SK-N-SH (cell line): ENCODE results near the gene RPGRIP1L. TPM values are rescaled to one million over a fixed set of nuclear protein-coding genes. Genes with fewer than 3 reads are reported as not detected.
A peak's percentile ranks its signal among the peaks of the same experiment; 100 is the strongest.

ENCODE experiments used
- CTCF ChIA-PET: fragments of 300-600, 350-600 bp; formaldehyde crosslinking; extraction: SDS; loops from one replicate; lab custom pipeline; 2021; lab: Yijun Ruan, JAX
- POLR2A ChIA-PET: fragments of 350-600 bp; sonication (Branson Sonifier 250); formaldehyde crosslinking; extraction: SDS; loops from one replicate; lab custom pipeline; 2020; ENCODE audit warnings: antibody characterized with exemption, inconsistent platforms; lab: Yijun Ruan, JAX
- DNase-seq: peaks from one replicate; pipeline ENCODE4 v3.0.0; 2012
- H2AFZ ChIP-seq: fragments of 200-600 bp; sonication (generic); 2 replicates; pipeline ENCODE4 v1.8.1; 2016; ENCODE audit warnings: antibody characterized with exemption, mild to moderate bottlenecking, low read depth
- H3F3A ChIP-seq: fragments of 200-600 bp; sonication (generic); replicated peaks from 2 replicates; pipeline ENCODE3; 2016; ENCODE audit warnings: antibody characterized with exemption, mild to moderate bottlenecking; ENCODE audit not compliant: insufficient read depth
- H3K27ac ChIP-seq, 2 experiments: fragments of 200-500 bp in 1 of 2; fragments of 200-600 bp in 1 of 2; sonication (Bioruptor generic) in 1 of 2; sonication (generic), shearing (Covaris generic) in 1 of 2; 2 replicates each; pipeline versions ENCODE4 v1.5.1 to v1.6.1; 2014 to 2016; ENCODE audit warnings: low read depth in 2 of 2, inconsistent platforms in 1 of 2, low read length in 1 of 2, mild to moderate bottlenecking in 1 of 2, mixed read lengths in 1 of 2
- H3K27me3 ChIP-seq: fragments of 200-600 bp; sonication (generic), shearing (Covaris generic); 2 replicates; pipeline ENCODE4 v1.6.1; 2016; ENCODE audit warnings: mixed run types; ENCODE audit not compliant: insufficient read depth
- H3K36me3 ChIP-seq, 2 experiments: fragments of 200-500 bp in 1 of 2; fragments of 200-600 bp in 1 of 2; sonication (Bioruptor generic) in 1 of 2; sonication (generic) in 1 of 2; replicated peaks in 1 of 2; 2 replicates each; pipeline versions ENCODE3 to v1.5.1; 2014 to 2016; ENCODE audit warnings: low read length in 1 of 2, mild to moderate bottlenecking in 1 of 2; ENCODE audit not compliant: insufficient read depth in 2 of 2, control insufficient read depth in 1 of 2
- H3K4me1 ChIP-seq, 2 experiments: fragments of 200-500 bp in 1 of 2; fragments of 200-600 bp in 1 of 2; sonication (Bioruptor generic) in 1 of 2; sonication (generic), shearing (Covaris generic) in 1 of 2; 2 replicates each; pipeline versions ENCODE4 v1.5.1 to v1.6.1; 2014 to 2016; ENCODE audit warnings: low read depth in 1 of 2, low read length in 1 of 2, mixed run types in 1 of 2; ENCODE audit not compliant: insufficient read depth in 2 of 2, control insufficient read depth in 1 of 2
- H3K4me2 ChIP-seq: fragments of 200-600 bp; sonication (generic), shearing (Covaris generic); 2 replicates; pipeline ENCODE4 v1.6.1; 2017; ENCODE audit warnings: mixed run types
- H3K4me3 ChIP-seq, 2 experiments: fragments of 200-500 bp in 1 of 2; fragments of 200-600 bp in 1 of 2; sonication (Bioruptor generic) in 1 of 2; sonication (generic), shearing (Covaris generic) in 1 of 2; 2 replicates each; pipeline versions ENCODE4 v1.5.1 to v1.8.1; 2014 to 2016; ENCODE audit warnings: low read depth in 2 of 2, inconsistent platforms in 1 of 2, low read length in 1 of 2, mild to moderate bottlenecking in 1 of 2, mixed read lengths in 1 of 2, moderate library complexity in 1 of 2
- H3K79me2 ChIP-seq: fragments of 200-600 bp; sonication (generic); 2 replicates; pipeline ENCODE4 v1.8.1; 2017; ENCODE audit warnings: mild to moderate bottlenecking; ENCODE audit not compliant: insufficient read depth
- H3K9ac ChIP-seq: fragments of 200-600 bp; sonication (generic); 2 replicates; pipeline ENCODE4 v1.6.1; 2017; ENCODE audit warnings: mixed run types
- H3K9me2 ChIP-seq: fragments of 200-600 bp; sonication (generic); 2 replicates; pipeline ENCODE4 v1.6.1; 2017; ENCODE audit warnings: mixed run types
- H3K9me3 ChIP-seq: fragments of 200-600 bp; sonication (generic); 2 replicates; pipeline ENCODE4 v1.6.1; 2017; ENCODE audit warnings: mixed run types, mild to moderate bottlenecking, moderate library complexity
- H4K20me1 ChIP-seq: fragments of 200-600 bp; sonication (generic); 2 replicates; pipeline ENCODE4 v1.6.1; 2017; ENCODE audit warnings: mild to moderate bottlenecking, mixed run types; ENCODE audit not compliant: insufficient read depth
- ELF1 ChIP-seq: IDR thresholded peaks from 2 replicates; pipeline ENCODE4 v1.4.0; 2012
- FOSL2 ChIP-seq: IDR thresholded peaks from 2 replicates; pipeline ENCODE4 v1.4.0; 2012; ENCODE audit warnings: low read depth, mild to moderate bottlenecking, moderate library complexity, borderline replicate concordance
- FOXJ3 ChIP-seq: sonication (generic); formaldehyde crosslinking; IDR thresholded peaks from 2 replicates; pipeline ENCODE4 v1.5.1; 2020; ENCODE audit warnings: mild to moderate bottlenecking, missing genetic modification reagents
- IRF3 ChIP-seq: fragments of 150-350 bp; IDR thresholded peaks from 2 replicates; pipeline ENCODE4 v1.6.1; 2016; ENCODE audit warnings: mild to moderate bottlenecking, low read depth, low read length
- MAX ChIP-seq: IDR thresholded peaks from 2 replicates; pipeline ENCODE4 v1.4.0; 2012; ENCODE audit warnings: low read depth
- NFIC ChIP-seq: IDR thresholded peaks from 2 replicates; pipeline ENCODE4 v1.4.0; 2012; ENCODE audit warnings: borderline replicate concordance
- PBX3 ChIP-seq: IDR thresholded peaks from 2 replicates; pipeline ENCODE4; 2012
- RFX5 ChIP-seq: IDR thresholded peaks from 2 replicates; pipeline ENCODE4 v1.6.1; 2012; ENCODE audit warnings: mild to moderate bottlenecking, improper control_type of control experiment, low read length
- TCF12 ChIP-seq: IDR thresholded peaks from 2 replicates; pipeline ENCODE4 v1.4.0; 2012
- USF1 ChIP-seq: IDR thresholded peaks from 2 replicates; pipeline ENCODE4 v1.4.0; 2012; ENCODE audit warnings: low read depth, borderline replicate concordance
- USF2 ChIP-seq: fragments of 150-350 bp; IDR thresholded peaks from 2 replicates; pipeline ENCODE4 v1.6.1; 2017; ENCODE audit warnings: antibody characterized with exemption, low read length, low read depth, borderline replicate concordance
- YY1 ChIP-seq: IDR thresholded peaks from 2 replicates; pipeline ENCODE4 v1.4.0; 2012; ENCODE audit warnings: low read depth, mild to moderate bottlenecking
- WGBS: methylation state at CpG from one replicate; pipeline ENCODE4 v1.1.6; 2017; ENCODE audit warnings: low lambda C conversion rate; 5-methylcytosine and 5-hydroxymethylcytosine counted together
- polyA plus RNA-seq, 3 experiments: library from polyadenylated mRNA; depleted of rRNA; stranded (reverse); fragments of >200 nt; gene quantifications; 2 replicates each; pipeline ENCODE4 v1.2.3, GENCODE V29; 2012

RPGRIP1L gene
- polyA plus RNA-seq, 1 of the 3 experiments (the other 2 are of a cell fraction): 5.7 TPM

GRCh38 chr16:53626161-53626560, 77.5 kb downstream of the RPGRIP1L start:
- Histone ChIP-seq H4K20me1 (no peaks in the 10 kb centered on the region), H3K4me3 (no peak overlapping the region), H3K9me3 (no peaks in the 10 kb centered on the region), H3K27me3 (no peaks in the 10 kb centered on the region), H2AFZ (no peak overlapping the region), H3F3A (no peaks in the 10 kb centered on the region), H3K9ac (no peak overlapping the region), H3K4me1 (no peaks in the 10 kb centered on the region), H3K79me2 (no peaks in the 10 kb centered on the region), H3K36me3 (peaks cover 0 to 3% of the 10 kb centered on the region in 2 experiments), H3K9me2 (no peaks in the 10 kb centered on the region), H3K27ac (no peak overlapping the region), H3K4me2 (no peak overlapping the region)
- TF ChIP-seq RFX5 (no peak), MAX (no peak), IRF3 (no peak), USF2 (no peak), FOXJ3 (CRISPR knock-in tag) (no peak), USF1 (no peak)
- CTCF ChIA-PET: no interaction called here
- POLR2A ChIA-PET: no interaction called here
- no peak for DNase-seq
- WGBS: 94% methylated on average over 4 of the region's 4 CpGs

GRCh38 chr16:53625221-53625620, 78.4 kb downstream of the RPGRIP1L start:
- H2AFZ ChIP-seq: no peak overlapping the region
- ChIA-PET CTCF (no interaction called here), POLR2A (no interaction called here)
- 94% methylated on average over 11 of the region's 29 CpGs for WGBS
- H3K9ac ChIP-seq: no peak overlapping the region
- no peak overlapping the region for H3K4me3 ChIP-seq
- no peaks in the 10 kb centered on the region for H3K27me3 ChIP-seq
- peaks cover 3% of the 10 kb centered on the region for H3F3A ChIP-seq
- H4K20me1 ChIP-seq: no peaks in the 10 kb centered on the region
- no peak overlapping the region for H3K4me2 ChIP-seq
- no peaks in the 10 kb centered on the region for H3K9me3 ChIP-seq
- DNase-seq: peak; percentile 26
- no peaks in the 10 kb centered on the region for H3K9me2 ChIP-seq
- no peaks in the 10 kb centered on the region for H3K79me2 ChIP-seq
- H3K36me3 ChIP-seq: peaks cover 3 to 6% of the 10 kb centered on the region in 2 experiments
- TF ChIP-seq MAX (no peak), ELF1 (no peak), NFIC (no peak), FOSL2 (no peak), TCF12 (no peak), YY1 (no peak), PBX3 (no peak)
- no peaks in the 10 kb centered on the region for H3K4me1 ChIP-seq
- H3K27ac ChIP-seq: no peak overlapping the region
